Measurements from ENCODE around the gene UNC5C.

DNA sequence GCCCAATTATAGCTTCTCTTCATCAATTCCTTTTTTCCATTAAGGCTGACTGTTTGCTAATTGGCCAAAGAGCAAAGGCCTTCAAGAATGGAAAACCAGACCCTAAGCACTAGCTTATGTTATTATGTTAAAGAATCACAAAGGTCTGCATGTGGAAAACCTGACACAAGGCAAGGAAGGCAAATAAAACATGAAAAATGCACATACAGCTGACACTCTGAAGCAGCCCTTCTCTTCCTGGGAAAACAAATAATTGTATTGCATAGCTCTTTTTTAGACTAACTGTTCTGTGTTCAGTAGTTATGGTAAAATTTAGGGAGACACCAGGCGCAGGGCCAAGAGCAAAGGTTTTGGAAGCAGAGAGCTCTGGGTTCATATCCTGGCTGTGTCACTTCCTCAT lies 223.1 kb downstream of the UNC5C start:
- TF ChIP-seq, protein P1, sequence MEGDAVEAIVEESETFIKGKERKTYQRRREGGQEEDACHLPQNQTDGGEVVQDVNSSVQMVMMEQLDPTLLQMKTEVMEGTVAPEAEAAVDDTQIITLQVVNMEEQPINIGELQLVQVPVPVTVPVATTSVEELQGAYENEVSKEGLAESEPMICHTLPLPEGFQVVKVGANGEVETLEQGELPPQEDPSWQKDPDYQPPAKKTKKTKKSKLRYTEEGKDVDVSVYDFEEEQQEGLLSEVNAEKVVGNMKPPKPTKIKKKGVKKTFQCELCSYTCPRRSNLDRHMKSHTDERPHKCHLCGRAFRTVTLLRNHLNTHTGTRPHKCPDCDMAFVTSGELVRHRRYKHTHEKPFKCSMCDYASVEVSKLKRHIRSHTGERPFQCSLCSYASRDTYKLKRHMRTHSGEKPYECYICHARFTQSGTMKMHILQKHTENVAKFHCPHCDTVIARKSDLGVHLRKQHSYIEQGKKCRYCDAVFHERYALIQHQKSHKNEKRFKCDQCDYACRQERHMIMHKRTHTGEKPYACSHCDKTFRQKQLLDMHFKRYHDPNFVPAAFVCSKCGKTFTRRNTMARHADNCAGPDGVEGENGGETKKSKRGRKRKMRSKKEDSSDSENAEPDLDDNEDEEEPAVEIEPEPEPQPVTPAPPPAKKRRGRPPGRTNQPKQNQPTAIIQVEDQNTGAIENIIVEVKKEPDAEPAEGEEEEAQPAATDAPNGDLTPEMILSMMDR (IDR thresholded peaks at IDR 0.05) = no peak
- no peak for TF ChIP-seq EP300 (IDR thresholded peaks at IDR 0.05)

All from tibial nerve (tissue), 4 donors.